SK-N-SH (cell line): ENCODE measurements around the gene TWF1. TPM values are rescaled to one million over a fixed set of nuclear protein-coding genes. Genes with fewer than 3 reads are reported as not detected.

Experiments
- CTCF ChIA-PET: fragments of 300-600, 350-600 bp; formaldehyde crosslinking; extraction: SDS; loops from one replicate; lab custom pipeline; 2021; lab: Yijun Ruan, JAX
- POLR2A ChIA-PET: fragments of 350-600 bp; sonication (Branson Sonifier 250); formaldehyde crosslinking; extraction: SDS; loops from one replicate; lab custom pipeline; 2020; ENCODE audit warnings: antibody characterized with exemption, inconsistent platforms; lab: Yijun Ruan, JAX
- DNase-seq: peaks from one replicate; pipeline ENCODE4 v3.0.0; 2012
- H2AFZ ChIP-seq: fragments of 200-600 bp; sonication (generic); 2 replicates; pipeline ENCODE4 v1.8.1; 2016; ENCODE audit warnings: antibody characterized with exemption, mild to moderate bottlenecking, low read depth
- H3F3A ChIP-seq: fragments of 200-600 bp; sonication (generic); replicated peaks from 2 replicates; pipeline ENCODE3; 2016; ENCODE audit warnings: antibody characterized with exemption, mild to moderate bottlenecking; ENCODE audit not compliant: insufficient read depth
- H3K27ac ChIP-seq, 2 experiments: fragments of 200-500 bp in 1 of 2; fragments of 200-600 bp in 1 of 2; sonication (Bioruptor generic) in 1 of 2; sonication (generic), shearing (Covaris generic) in 1 of 2; 2 replicates each; pipeline versions ENCODE4 v1.5.1 to v1.6.1; 2014 to 2016; ENCODE audit warnings: low read depth in 2 of 2, inconsistent platforms in 1 of 2, low read length in 1 of 2, mild to moderate bottlenecking in 1 of 2, mixed read lengths in 1 of 2
- H3K27me3 ChIP-seq: fragments of 200-600 bp; sonication (generic), shearing (Covaris generic); 2 replicates; pipeline ENCODE4 v1.6.1; 2016; ENCODE audit warnings: mixed run types; ENCODE audit not compliant: insufficient read depth
- H3K36me3 ChIP-seq, 2 experiments: fragments of 200-500 bp in 1 of 2; fragments of 200-600 bp in 1 of 2; sonication (Bioruptor generic) in 1 of 2; sonication (generic) in 1 of 2; replicated peaks in 1 of 2; 2 replicates each; pipeline versions ENCODE3 to v1.5.1; 2014 to 2016; ENCODE audit warnings: low read length in 1 of 2, mild to moderate bottlenecking in 1 of 2; ENCODE audit not compliant: insufficient read depth in 2 of 2, control insufficient read depth in 1 of 2
- H3K4me1 ChIP-seq, 2 experiments: fragments of 200-500 bp in 1 of 2; fragments of 200-600 bp in 1 of 2; sonication (Bioruptor generic) in 1 of 2; sonication (generic), shearing (Covaris generic) in 1 of 2; 2 replicates each; pipeline versions ENCODE4 v1.5.1 to v1.6.1; 2014 to 2016; ENCODE audit warnings: low read depth in 1 of 2, low read length in 1 of 2, mixed run types in 1 of 2; ENCODE audit not compliant: insufficient read depth in 2 of 2, control insufficient read depth in 1 of 2
- H3K4me2 ChIP-seq: fragments of 200-600 bp; sonication (generic), shearing (Covaris generic); 2 replicates; pipeline ENCODE4 v1.6.1; 2017; ENCODE audit warnings: mixed run types
- H3K4me3 ChIP-seq, 2 experiments: fragments of 200-500 bp in 1 of 2; fragments of 200-600 bp in 1 of 2; sonication (Bioruptor generic) in 1 of 2; sonication (generic), shearing (Covaris generic) in 1 of 2; 2 replicates each; pipeline versions ENCODE4 v1.5.1 to v1.8.1; 2014 to 2016; ENCODE audit warnings: low read depth in 2 of 2, inconsistent platforms in 1 of 2, low read length in 1 of 2, mild to moderate bottlenecking in 1 of 2, mixed read lengths in 1 of 2, moderate library complexity in 1 of 2
- H3K79me2 ChIP-seq: fragments of 200-600 bp; sonication (generic); 2 replicates; pipeline ENCODE4 v1.8.1; 2017; ENCODE audit warnings: mild to moderate bottlenecking; ENCODE audit not compliant: insufficient read depth
- H3K9ac ChIP-seq: fragments of 200-600 bp; sonication (generic); 2 replicates; pipeline ENCODE4 v1.6.1; 2017; ENCODE audit warnings: mixed run types
- H3K9me2 ChIP-seq: fragments of 200-600 bp; sonication (generic); 2 replicates; pipeline ENCODE4 v1.6.1; 2017; ENCODE audit warnings: mixed run types
- H3K9me3 ChIP-seq: fragments of 200-600 bp; sonication (generic); 2 replicates; pipeline ENCODE4 v1.6.1; 2017; ENCODE audit warnings: mixed run types, mild to moderate bottlenecking, moderate library complexity
- H4K20me1 ChIP-seq: fragments of 200-600 bp; sonication (generic); 2 replicates; pipeline ENCODE4 v1.6.1; 2017; ENCODE audit warnings: mild to moderate bottlenecking, mixed run types; ENCODE audit not compliant: insufficient read depth
- CHD2 ChIP-seq: fragments of 150-350 bp; IDR thresholded peaks from 2 replicates; pipeline ENCODE4 v1.6.1; 2018; ENCODE audit warnings: low read length; ENCODE audit not compliant: partially characterized antibody
- CTCF ChIP-seq: fragments of 200-600 bp; sonication (generic); IDR thresholded peaks from 2 replicates; pipeline ENCODE4 v1.6.1; 2017; ENCODE audit warnings: antibody characterized with exemption, mild to moderate bottlenecking, moderate library complexity
- ELF1 ChIP-seq: IDR thresholded peaks from 2 replicates; pipeline ENCODE4 v1.4.0; 2012
- EP300 ChIP-seq, 2 experiments: IDR thresholded peaks; 2 replicates each; pipeline versions ENCODE4 v1.4.0 to v1.6.1; 2012; ENCODE audit warnings: borderline replicate concordance in 1 of 2, low read depth in 1 of 2, low read length in 1 of 2
- EZH2phosphoT487 ChIP-seq: fragments of 200-600 bp; sonication (generic); IDR thresholded peaks from 2 replicates; pipeline ENCODE4 v1.6.1; 2017; ENCODE audit warnings: low read depth, mixed run types, mild to moderate bottlenecking, antibody characterized with exemption, moderate library complexity, borderline replicate concordance
- FOXJ3 ChIP-seq: sonication (generic); formaldehyde crosslinking; IDR thresholded peaks from 2 replicates; pipeline ENCODE4 v1.5.1; 2020; ENCODE audit warnings: mild to moderate bottlenecking, missing genetic modification reagents
- FOXM1 ChIP-seq: IDR thresholded peaks from 2 replicates; pipeline ENCODE4 v1.4.0; 2012; ENCODE audit warnings: low read depth, mild to moderate bottlenecking
- GABPA ChIP-seq: IDR thresholded peaks from 2 replicates; pipeline ENCODE4 v1.4.0; 2012; ENCODE audit warnings: low read depth, mild to moderate bottlenecking
- GATA2 ChIP-seq: sonication (generic); formaldehyde crosslinking; IDR thresholded peaks from 2 replicates; pipeline ENCODE4 v1.5.0; 2020; ENCODE audit warnings: mild to moderate bottlenecking, missing genetic modification reagents
- IRF3 ChIP-seq: fragments of 150-350 bp; IDR thresholded peaks from 2 replicates; pipeline ENCODE4 v1.6.1; 2016; ENCODE audit warnings: mild to moderate bottlenecking, low read depth, low read length
- JUND ChIP-seq: IDR thresholded peaks from 2 replicates; pipeline ENCODE4 v1.4.0; 2012
- NFIC ChIP-seq: IDR thresholded peaks from 2 replicates; pipeline ENCODE4 v1.4.0; 2012; ENCODE audit warnings: borderline replicate concordance
- NRF1 ChIP-seq: IDR thresholded peaks from 2 replicates; pipeline ENCODE4 v1.6.1; 2012; ENCODE audit warnings: low read depth, mild to moderate bottlenecking, low read length
- POLR2AphosphoS5 ChIP-seq: IDR thresholded peaks from 2 replicates; pipeline ENCODE4 v1.6.1; 2012; ENCODE audit warnings: low read depth, low read length
- RAD21 ChIP-seq: IDR thresholded peaks from 2 replicates; pipeline ENCODE4 v1.6.1; 2012; ENCODE audit warnings: mild to moderate bottlenecking, low read length
- RCOR1 ChIP-seq: fragments of 150-350 bp; IDR thresholded peaks from 2 replicates; pipeline ENCODE4 v1.6.1; 2017; ENCODE audit warnings: antibody characterized with exemption, low read length
- REST ChIP-seq: IDR thresholded peaks from 2 replicates; pipeline ENCODE4 v1.6.1; 2012; ENCODE audit warnings: mild to moderate bottlenecking, low read depth, low read length, moderate library complexity
- RFX5 ChIP-seq: IDR thresholded peaks from 2 replicates; pipeline ENCODE4 v1.6.1; 2012; ENCODE audit warnings: mild to moderate bottlenecking, improper control_type of control experiment, low read length
- RXRA ChIP-seq: IDR thresholded peaks from 2 replicates; pipeline ENCODE4 v1.4.0; 2012; ENCODE audit warnings: low read depth, mild to moderate bottlenecking, borderline replicate concordance
- SMC3 ChIP-seq: IDR thresholded peaks from 2 replicates; pipeline ENCODE4 v1.6.1; 2012; ENCODE audit warnings: low read depth, low read length, improper control_type of control experiment
- TAF1 ChIP-seq: IDR thresholded peaks from 2 replicates; pipeline ENCODE4 v1.6.1; 2012; ENCODE audit warnings: low read depth, mild to moderate bottlenecking, low read length, moderate library complexity, borderline replicate concordance
- YY1 ChIP-seq: IDR thresholded peaks from 2 replicates; pipeline ENCODE4 v1.4.0; 2012; ENCODE audit warnings: low read depth, mild to moderate bottlenecking
- WGBS: methylation state at CpG from one replicate; pipeline ENCODE4 v1.1.6; 2017; ENCODE audit warnings: low lambda C conversion rate; 5-methylcytosine and 5-hydroxymethylcytosine counted together
- polyA plus RNA-seq, 3 experiments: library from polyadenylated mRNA; depleted of rRNA; stranded (reverse); fragments of >200 nt; gene quantifications; 2 replicates each; pipeline ENCODE4 v1.2.3, GENCODE V29; 2012

TWF1 gene
- polyA plus RNA-seq, 1 of the 3 experiments (the other 2 are of a cell fraction) = 36.9 TPM

GRCh38 chr12:43852744-43853143 lies 46.6 kb upstream of the TWF1 start:
- no peak for DNase-seq
- H3K27ac ChIP-seq = no peak overlapping the region
- no peaks in the 10 kb centered on the region for H4K20me1 ChIP-seq
- peaks cover 0 to 3% of the 10 kb centered on the region in 2 experiments for H3K36me3 ChIP-seq
- no peaks in the 10 kb centered on the region for H3K9me2 ChIP-seq
- H3F3A ChIP-seq = no peaks in the 10 kb centered on the region
- no peaks in the 10 kb centered on the region for H3K9me3 ChIP-seq
- ChIA-PET CTCF (interaction anchor here (1.2 to 1.5 kb wide), 2 partner anchors 12 to 30 kb away, joined by 3 to 4 read pairs; no protein-coding TSS in a partner anchor), POLR2A (no interaction called here)
- 83% methylated on average over 1 of the region's 1 CpG for WGBS
- no peaks in the 10 kb centered on the region for H3K79me2 ChIP-seq
- H3K4me2 ChIP-seq = no peak overlapping the region
- H3K4me3 ChIP-seq = no peak overlapping the region
- H3K27me3 ChIP-seq = no peaks in the 10 kb centered on the region
- no peak overlapping the region for H2AFZ ChIP-seq
- H3K9ac ChIP-seq = no peak overlapping the region
- no peaks in the 10 kb centered on the region for H3K4me1 ChIP-seq
- TF ChIP-seq YY1 (no peak), EZH2phosphoT487 (no peak), FOXM1 (no peak), RCOR1 (no peak), NFIC (no peak), RAD21 (no peak), GATA2 (CRISPR knock-in tag) (no peak), NRF1 (no peak), RFX5 (no peak), RXRA (no peak), SMC3 (no peak), JUND (no peak)
- TF ChIP-seq, all 33 proteins: peak for 0

GRCh38 chr12:43848786-43849185 lies 42.7 kb upstream of the TWF1 start:
- ChIA-PET CTCF (no interaction called here), POLR2A (no interaction called here)
- Histone ChIP-seq H2AFZ (no peak overlapping the region), H3K4me1 (no peaks in the 10 kb centered on the region), H3K27me3 (no peaks in the 10 kb centered on the region), H3K4me2 (no peak overlapping the region), H3K9me2 (no peaks in the 10 kb centered on the region), H4K20me1 (no peaks in the 10 kb centered on the region), H3F3A (no peaks in the 10 kb centered on the region), H3K36me3 (peaks cover 0 to 3% of the 10 kb centered on the region in 2 experiments), H3K79me2 (no peaks in the 10 kb centered on the region), H3K9ac (no peak overlapping the region), H3K4me3 (no peak overlapping the region), H3K9me3 (no peaks in the 10 kb centered on the region), H3K27ac (no peak overlapping the region)
- no peak for TF ChIP-seq REST
- TF ChIP-seq GATA2 (CRISPR knock-in tag) = no peak
- TF ChIP-seq TAF1 = no peak
- no peak for TF ChIP-seq CHD2
- TF ChIP-seq GABPA = no peak
- no peak for TF ChIP-seq FOXJ3 (CRISPR knock-in tag)
- no peak for TF ChIP-seq CTCF
- TF ChIP-seq JUND = no peak
- no peak for TF ChIP-seq POLR2AphosphoS5
- TF ChIP-seq ELF1 = no peak
- TF ChIP-seq IRF3 = no peak
- TF ChIP-seq EP300 (IDR thresholded peaks at IDR 0.05; ENCODE audit: borderline replicate concordance in 1 of 2, low read depth in 1 of 2, low read length in 1 of 2) = no peak
- no peak for TF ChIP-seq FOXM1
- no peak for DNase-seq
- WGBS = 90% methylated on average over 3 of the region's 3 CpGs
